Right lobe of liver (tissue), 4 donors: ENCODE results near the gene SKAP2.

ENCODE experiments used
- CTCF ChIP-seq, 4 donors: fragments of 200-600 bp in 3 of 4; fragments of 450-650 bp in 1 of 4; IDR thresholded peaks; one replicate each; pipeline versions ENCODE4 v1.5.1 to v1.8.0; 2016 to 2022; ENCODE audit warnings: antibody characterized with exemption in 4 of 4, mild to moderate bottlenecking in 2 of 4
- POLR2A ChIP-seq: fragments of 450-650 bp; IDR thresholded peaks from one replicate; pipeline ENCODE4 v1.6.1; 2017; ENCODE audit warnings: antibody characterized with exemption, mild to moderate bottlenecking
- donor health status: DM: no; HTN: no; CAD: no.
- donor health status: DM: no; HTN: no; CAD: no.
- donor health status: DM: no; HTN: yes; CAD: no.

GRCh38 chr7:26759108-26759507 is 105.3 kb downstream of the SKAP2 start:
- TF ChIP-seq POLR2A = no peak
- no peak for TF ChIP-seq CTCF (IDR thresholded peaks at IDR 0.05)
